HL-60 (cell line): Measurements from ENCODE around the gene ZNF620.

Experiments used
- DNase-seq, 2 experiments: peaks; one replicate each; pipeline ENCODE4 v3.0.0-alpha.2; 2010 to 2020; ENCODE audit warnings: low read depth in 1 of 2, low spot score in 1 of 2
- H3K27ac ChIP-seq: fragments of 250-450 bp; sonication (Bioruptor Pico); replicated peaks from 2 replicates; pipeline ENCODE4 v1.5.1; 2020; ENCODE audit warnings: mild to moderate bottlenecking, moderate library complexity
- H3K27me3 ChIP-seq: fragments of 250-450 bp; sonication (Bioruptor Pico); 2 replicates; pipeline ENCODE4 v1.5.1; 2021; ENCODE audit warnings: mild to moderate bottlenecking, moderate library complexity; ENCODE audit not compliant: insufficient read depth, poor library complexity, severe bottlenecking
- H3K4me3 ChIP-seq: replicated peaks from 2 replicates; pipeline ENCODE4 v1.5.1; 2011; ENCODE audit warnings: mild to moderate bottlenecking, control low read depth, low read length; ENCODE audit not compliant: insufficient read depth
- GABPA ChIP-seq: IDR thresholded peaks from 2 replicates; pipeline ENCODE4 v1.6.1; 2012; ENCODE audit warnings: low read depth
- POLR2AphosphoS5 ChIP-seq: IDR thresholded peaks from 2 replicates; pipeline ENCODE4 v1.6.1; 2012; ENCODE audit warnings: low read depth
- SPI1 ChIP-seq: IDR thresholded peaks from 2 replicates; pipeline ENCODE4 v1.6.1; 2012; ENCODE audit warnings: low read depth, mild to moderate bottlenecking, borderline replicate concordance
- TF ChIP-seq, protein P1 (sequence below): IDR thresholded peaks from 2 replicates; pipeline ENCODE4 v1.6.1; 2012; ENCODE audit warnings: low read depth; ENCODE audit not compliant: insufficient replicate concordance
- TF ChIP-seq, protein P2 (sequence below): IDR thresholded peaks from one replicate; pipeline ENCODE4 v1.5.1; 2011; ENCODE audit warnings: low read length, control low read depth, inconsistent platforms; ENCODE audit not compliant: insufficient read depth

Gene ZNF620

DNA sequence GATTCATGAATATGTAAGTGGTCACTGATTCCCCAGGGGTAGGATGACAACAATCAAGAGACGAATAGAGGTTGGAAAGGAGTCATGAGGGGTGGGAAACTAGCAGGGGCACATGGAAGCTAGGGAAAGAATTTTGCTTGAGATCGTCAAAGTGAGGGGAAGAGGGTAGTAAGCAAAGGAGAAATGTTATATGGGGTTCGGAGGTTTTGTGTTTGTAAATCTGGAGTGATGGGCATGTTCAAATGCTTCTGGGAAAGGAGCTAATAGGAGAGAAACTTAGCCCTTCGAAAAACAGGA is 40.8 kb upstream of the ZNF620 start:
- no peak for TF ChIP-seq SPI1
- TF ChIP-seq, protein P1, sequence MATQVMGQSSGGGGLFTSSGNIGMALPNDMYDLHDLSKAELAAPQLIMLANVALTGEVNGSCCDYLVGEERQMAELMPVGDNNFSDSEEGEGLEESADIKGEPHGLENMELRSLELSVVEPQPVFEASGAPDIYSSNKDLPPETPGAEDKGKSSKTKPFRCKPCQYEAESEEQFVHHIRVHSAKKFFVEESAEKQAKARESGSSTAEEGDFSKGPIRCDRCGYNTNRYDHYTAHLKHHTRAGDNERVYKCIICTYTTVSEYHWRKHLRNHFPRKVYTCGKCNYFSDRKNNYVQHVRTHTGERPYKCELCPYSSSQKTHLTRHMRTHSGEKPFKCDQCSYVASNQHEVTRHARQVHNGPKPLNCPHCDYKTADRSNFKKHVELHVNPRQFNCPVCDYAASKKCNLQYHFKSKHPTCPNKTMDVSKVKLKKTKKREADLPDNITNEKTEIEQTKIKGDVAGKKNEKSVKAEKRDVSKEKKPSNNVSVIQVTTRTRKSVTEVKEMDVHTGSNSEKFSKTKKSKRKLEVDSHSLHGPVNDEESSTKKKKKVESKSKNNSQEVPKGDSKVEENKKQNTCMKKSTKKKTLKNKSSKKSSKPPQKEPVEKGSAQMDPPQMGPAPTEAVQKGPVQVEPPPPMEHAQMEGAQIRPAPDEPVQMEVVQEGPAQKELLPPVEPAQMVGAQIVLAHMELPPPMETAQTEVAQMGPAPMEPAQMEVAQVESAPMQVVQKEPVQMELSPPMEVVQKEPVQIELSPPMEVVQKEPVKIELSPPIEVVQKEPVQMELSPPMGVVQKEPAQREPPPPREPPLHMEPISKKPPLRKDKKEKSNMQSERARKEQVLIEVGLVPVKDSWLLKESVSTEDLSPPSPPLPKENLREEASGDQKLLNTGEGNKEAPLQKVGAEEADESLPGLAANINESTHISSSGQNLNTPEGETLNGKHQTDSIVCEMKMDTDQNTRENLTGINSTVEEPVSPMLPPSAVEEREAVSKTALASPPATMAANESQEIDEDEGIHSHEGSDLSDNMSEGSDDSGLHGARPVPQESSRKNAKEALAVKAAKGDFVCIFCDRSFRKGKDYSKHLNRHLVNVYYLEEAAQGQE: no peak
- TF ChIP-seq, protein P2, sequence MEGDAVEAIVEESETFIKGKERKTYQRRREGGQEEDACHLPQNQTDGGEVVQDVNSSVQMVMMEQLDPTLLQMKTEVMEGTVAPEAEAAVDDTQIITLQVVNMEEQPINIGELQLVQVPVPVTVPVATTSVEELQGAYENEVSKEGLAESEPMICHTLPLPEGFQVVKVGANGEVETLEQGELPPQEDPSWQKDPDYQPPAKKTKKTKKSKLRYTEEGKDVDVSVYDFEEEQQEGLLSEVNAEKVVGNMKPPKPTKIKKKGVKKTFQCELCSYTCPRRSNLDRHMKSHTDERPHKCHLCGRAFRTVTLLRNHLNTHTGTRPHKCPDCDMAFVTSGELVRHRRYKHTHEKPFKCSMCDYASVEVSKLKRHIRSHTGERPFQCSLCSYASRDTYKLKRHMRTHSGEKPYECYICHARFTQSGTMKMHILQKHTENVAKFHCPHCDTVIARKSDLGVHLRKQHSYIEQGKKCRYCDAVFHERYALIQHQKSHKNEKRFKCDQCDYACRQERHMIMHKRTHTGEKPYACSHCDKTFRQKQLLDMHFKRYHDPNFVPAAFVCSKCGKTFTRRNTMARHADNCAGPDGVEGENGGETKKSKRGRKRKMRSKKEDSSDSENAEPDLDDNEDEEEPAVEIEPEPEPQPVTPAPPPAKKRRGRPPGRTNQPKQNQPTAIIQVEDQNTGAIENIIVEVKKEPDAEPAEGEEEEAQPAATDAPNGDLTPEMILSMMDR: no peak
- no peak overlapping the region for H3K4me3 ChIP-seq
- H3K27ac ChIP-seq: no peak overlapping the region; the same call in 1 of the 2 replicates
- no peak for DNase-seq
- H3K27me3 ChIP-seq: no peaks in the 10 kb centered on the region

DNA sequence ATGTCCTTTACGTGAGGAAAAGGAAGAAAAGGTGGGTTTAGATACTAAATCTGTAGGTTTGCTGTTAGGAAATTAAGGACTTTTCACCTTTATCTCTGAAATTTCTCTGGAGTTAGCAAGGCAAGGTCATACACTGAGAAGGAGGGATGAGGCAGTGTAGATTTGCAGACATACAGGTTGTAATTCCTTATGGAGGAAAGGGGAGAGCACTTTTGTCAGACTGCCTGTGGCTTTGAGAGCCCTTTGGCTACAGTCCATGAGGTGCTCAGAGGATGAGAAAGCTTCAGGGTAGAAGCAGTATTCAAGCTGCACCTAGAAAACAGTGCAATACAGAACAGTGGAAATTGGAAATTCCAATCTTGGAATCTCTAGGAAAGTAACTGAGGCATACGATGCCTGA is 40.4 kb upstream of the ZNF620 start:
- no peak overlapping the region for H3K27ac ChIP-seq
- H3K27me3 ChIP-seq: no peaks in the 10 kb centered on the region
- no peak for DNase-seq
- TF ChIP-seq SPI1 (no peak), GABPA (no peak)
- TF ChIP-seq, protein P1: no peak
- TF ChIP-seq, protein P2: no peak
- H3K4me3 ChIP-seq: no peak overlapping the region

DNA sequence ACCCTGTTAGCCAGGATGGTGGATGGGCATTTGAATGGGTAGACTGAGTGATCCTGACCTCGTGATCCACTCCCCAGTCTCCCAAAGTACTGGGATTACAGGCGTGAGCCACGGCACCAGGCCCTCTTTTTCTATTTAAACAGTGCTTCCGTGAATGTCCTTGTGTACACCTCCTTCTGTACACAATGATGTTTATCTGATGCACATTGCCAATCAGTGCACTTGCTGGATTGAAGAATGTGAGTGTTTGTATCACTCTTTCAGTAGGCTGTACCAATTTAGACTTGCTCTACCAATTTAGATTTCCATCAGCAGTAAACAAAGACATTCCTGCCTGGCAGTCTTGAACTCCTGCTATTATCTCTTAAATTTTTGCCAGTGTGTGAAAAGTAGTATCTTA is 37.8 kb upstream of the ZNF620 start:
- H3K27me3 ChIP-seq: no peaks in the 10 kb centered on the region
- no peak overlapping the region for H3K4me3 ChIP-seq
- H3K27ac ChIP-seq: no peak overlapping the region
- no peak for DNase-seq
- no peak for TF ChIP-seq GABPA
- TF ChIP-seq, protein P1: no peak
- no peak for TF ChIP-seq POLR2AphosphoS5
- TF ChIP-seq, protein P2: no peak
- no peak for TF ChIP-seq SPI1
